ENCODE data around the gene TDRD10. TPM values are rescaled to one million over a fixed set of nuclear protein-coding genes. Genes with fewer than 3 reads are reported as not detected.

TDRD10 gene
- total and polyA plus RNA-seq, 2 of the 4 experiments (the other 2 are of a cell fraction), result not detected

GRCh38 chr1:154559466-154560044 lies 57.5 kb downstream of the TDRD10 start (continued):
- TF ChIP-seq USF2 (IDR thresholded peaks at IDR 0.05; ENCODE audit: low read depth, low read length) (no peak), MXI1 (IDR thresholded peaks at IDR 0.05; ENCODE audit: borderline replicate concordance, low read depth, low read length) (no peak)

DNA sequence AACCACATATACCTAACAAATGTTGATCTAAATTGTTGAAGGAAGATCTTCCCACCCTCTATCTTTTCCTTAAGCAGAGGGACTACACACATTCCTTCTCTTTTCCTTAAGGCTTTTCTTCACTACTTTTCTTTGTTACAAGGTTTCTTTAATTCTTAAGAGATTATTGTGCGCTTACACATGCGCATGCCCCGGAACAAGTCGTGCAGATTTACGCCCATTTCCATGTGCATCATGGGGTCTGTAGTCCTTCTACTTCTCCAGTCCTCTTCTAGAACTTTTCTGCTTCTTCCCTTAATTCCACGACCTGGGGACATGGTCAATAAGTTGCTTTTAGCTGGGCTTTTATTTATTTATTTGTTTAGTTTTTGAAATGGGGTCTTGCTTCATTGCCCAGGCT lies 63.9 kb downstream of the TDRD10 start:
- Histone ChIP-seq H2BK15ac (ENCODE audit: low read depth, low read length) (no peak overlapping the region), H3K27me3 (ENCODE audit: control insufficient read depth, insufficient read depth, low read length) (peaks cover 39% of the 10 kb centered on the region), H3K27ac (ENCODE audit: insufficient read depth, low read length) (no peak overlapping the region), H2AK5ac (ENCODE audit: low read depth, low read length) (no peak overlapping the region), H3K9me1 (ENCODE audit: insufficient read depth, low read length) (no peaks in the 10 kb centered on the region), H3K79me1 (ENCODE audit: low read depth in 1 of 2, low read length in 2 of 2) (no peaks in the 10 kb centered on the region), H4K5ac (ENCODE audit: low read depth, low read length) (no peak overlapping the region), H3K9me3 (ENCODE audit: control insufficient read depth, insufficient read depth, low read length) (no peaks in the 10 kb centered on the region), H4K20me1 (ENCODE audit: insufficient read depth, low read length) (peaks cover 4% of the 10 kb centered on the region), H3K56ac (ENCODE audit: extremely low read depth, insufficient read depth, low read length) (no peak overlapping the region), H3K36me3 (ENCODE audit: control insufficient read depth, insufficient read depth, low read length) (no peaks in the 10 kb centered on the region), H3K4me2 (ENCODE audit: low read depth, low read length) (no peak overlapping the region), H3K14ac (replicated peaks; ENCODE audit: low read depth, low read length) (no peak overlapping the region), H3K18ac (ENCODE audit: low read depth, low read length) (no peak overlapping the region), H3K4me1 (ENCODE audit: control insufficient read depth, insufficient read depth, low read length) (no peaks in the 10 kb centered on the region), H4K91ac (ENCODE audit: insufficient read depth, low read depth, low read length) (no peak overlapping the region), H3K9ac (ENCODE audit: low read depth, low read length) (no peak overlapping the region), H2BK120ac (ENCODE audit: low read depth, low read length) (no peak overlapping the region), H2AK9ac (replicated peaks; ENCODE audit: low read depth, low read length, poor library complexity) (no peak overlapping the region), H2AFZ (replicated peaks; ENCODE audit: low read length, poor library complexity) (no peak overlapping the region), H3K23ac (ENCODE audit: low read depth, low read length) (no peak overlapping the region), H3K4me3 (ENCODE audit: insufficient read depth, low read depth, low read length) (no peak overlapping the region), H2BK20ac (ENCODE audit: low read depth, low read length) (no peak overlapping the region), H3K4ac (ENCODE audit: low read depth, low read length) (no peak overlapping the region), H2BK5ac (ENCODE audit: low read depth, low read length, poor library complexity, severe bottlenecking) (no peak overlapping the region), H4K8ac (ENCODE audit: low read depth in 2 of 2, low read length in 2 of 2) (no peak overlapping the region)
- no TSS peak for BruUV-seq (replicated peaks)
- intact Hi-C loops (cut with micrococcal nuclease), result no loop called here
- ChIA-PET CTCF (no interaction called here), POLR2A (ENCODE audit: unreplicated experiment) (no interaction called here)
- TF ChIP-seq MAZ (IDR thresholded peaks at IDR 0.05; ENCODE audit: borderline replicate concordance, low read depth, low read length) (no peak), RAD21 (IDR thresholded peaks at IDR 0.05; ENCODE audit: low read length) (no peak), USF2 (IDR thresholded peaks at IDR 0.05; ENCODE audit: low read depth, low read length) (no peak)
- TF ChIP-seq, protein P1, sequence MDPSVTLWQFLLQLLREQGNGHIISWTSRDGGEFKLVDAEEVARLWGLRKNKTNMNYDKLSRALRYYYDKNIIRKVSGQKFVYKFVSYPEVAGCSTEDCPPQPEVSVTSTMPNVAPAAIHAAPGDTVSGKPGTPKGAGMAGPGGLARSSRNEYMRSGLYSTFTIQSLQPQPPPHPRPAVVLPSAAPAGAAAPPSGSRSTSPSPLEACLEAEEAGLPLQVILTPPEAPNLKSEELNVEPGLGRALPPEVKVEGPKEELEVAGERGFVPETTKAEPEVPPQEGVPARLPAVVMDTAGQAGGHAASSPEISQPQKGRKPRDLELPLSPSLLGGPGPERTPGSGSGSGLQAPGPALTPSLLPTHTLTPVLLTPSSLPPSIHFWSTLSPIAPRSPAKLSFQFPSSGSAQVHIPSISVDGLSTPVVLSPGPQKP (IDR thresholded peaks at IDR 0.05; ENCODE audit: borderline replicate concordance, low read depth, low read length), result no peak
- in situ Hi-C loops (cut with MboI; ENCODE audit: low sequenced_read_pairs), result loop anchor here (5.0 kb wide), 1 partner anchor 316 kb away; no protein-coding TSS in a partner anchor
- DNase-seq (no peak), ATAC-seq (ENCODE audit: low read depth) (no peak)
- dilution Hi-C loops (cut with HindIII; ENCODE audit: low sequenced_read_pairs, unreplicated experiment), result no loop called here
- no CpG with 5 or more reads among the region's 6 CpGs for WGBS, 2 experiments (ENCODE audit: extremely low coverage in 2 of 2, insufficient read length in 1 of 2)

Measured in IMR-90 (cell line).